D721Med (cell line): ENCODE data around the gene TMEM98.

Source experiments
- DNase-seq: peaks from one replicate; pipeline ENCODE4 v3.0.0; 2011; ENCODE audit warnings: low spot score; ENCODE audit not compliant: insufficient read length
- FAIRE-seq: peaks from 2 replicates; lab custom pipeline; 2011; peaks lifted over from hg19 to GRCh38; lab: Jason Lieb, UNC
- CTCF ChIP-seq: IDR thresholded peaks from 2 replicates; pipeline ENCODE4 v1.5.1; 2012; ENCODE audit warnings: mild to moderate bottlenecking, control low read depth; ENCODE audit not compliant: insufficient read depth; ENCODE audit errors: missing control alignments

The TMEM98 gene

DNA sequence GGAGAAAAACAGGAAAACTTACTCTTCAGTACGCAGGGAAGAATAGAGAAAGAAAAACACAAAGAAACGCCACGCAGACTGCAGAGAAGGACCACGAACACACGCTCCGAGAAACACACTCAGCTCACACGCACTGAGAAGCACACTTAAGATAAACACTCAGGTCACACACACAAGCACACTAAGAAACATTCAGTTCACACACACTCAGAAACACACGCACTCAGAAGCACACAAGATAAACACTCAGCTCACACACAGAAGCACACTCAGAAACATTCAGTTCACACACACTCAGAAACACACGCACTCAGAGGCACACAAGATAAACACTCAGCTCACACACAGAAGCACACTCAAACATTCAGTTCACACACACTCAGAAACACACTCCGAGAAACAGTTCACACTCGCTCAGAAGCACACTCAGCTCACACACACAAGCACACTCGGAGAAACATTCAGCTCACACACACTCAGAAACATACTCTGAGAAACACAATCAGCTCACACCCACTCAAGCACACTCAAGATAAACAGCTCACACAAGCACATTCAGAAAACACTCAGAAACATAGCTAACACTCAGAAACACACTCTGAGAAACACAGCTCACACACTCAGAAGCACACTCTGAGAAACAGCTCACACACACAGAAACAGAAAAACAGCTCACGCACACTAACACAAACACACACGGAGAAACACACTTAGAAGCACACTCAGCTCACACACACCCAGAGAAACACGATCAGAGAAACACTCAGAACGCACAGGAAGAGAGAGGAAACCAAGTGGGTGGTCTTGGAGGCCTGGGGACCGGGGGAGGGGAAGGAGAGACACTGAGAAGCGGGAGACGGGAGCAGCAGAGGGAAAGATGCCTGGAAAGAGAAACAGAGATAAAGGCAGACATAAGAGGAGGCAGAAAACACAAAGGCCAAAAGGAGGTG lies 908 bp downstream of the TMEM98 start:
- no peak for FAIRE-seq

DNA sequence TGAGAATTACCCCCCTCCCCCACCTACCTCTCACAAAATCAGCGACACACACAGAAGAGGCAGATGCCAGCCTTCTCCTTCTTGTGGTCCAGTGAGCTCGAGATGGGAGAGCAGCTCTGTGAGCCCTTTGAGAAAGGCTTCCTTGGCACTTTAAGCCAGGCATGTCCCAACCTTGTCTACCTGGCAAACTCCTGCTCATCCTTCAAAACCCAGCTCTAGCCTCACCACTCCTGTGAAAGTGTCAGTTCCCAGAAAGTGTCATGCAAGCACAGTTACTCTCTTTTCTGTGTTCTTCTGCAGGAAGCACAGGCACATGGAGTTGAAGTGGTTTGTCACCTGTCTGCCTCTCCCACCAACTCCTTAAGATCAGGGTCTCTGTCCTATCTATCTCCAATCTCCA lies 1.6 kb downstream of the TMEM98 start:
- DNase-seq = no peak
- no peak for TF ChIP-seq CTCF
- no peak for FAIRE-seq

More for the DNA sequence above, 908 bp downstream of the TMEM98 start:
- DNase-seq = no peak
- no peak for TF ChIP-seq CTCF

DNA sequence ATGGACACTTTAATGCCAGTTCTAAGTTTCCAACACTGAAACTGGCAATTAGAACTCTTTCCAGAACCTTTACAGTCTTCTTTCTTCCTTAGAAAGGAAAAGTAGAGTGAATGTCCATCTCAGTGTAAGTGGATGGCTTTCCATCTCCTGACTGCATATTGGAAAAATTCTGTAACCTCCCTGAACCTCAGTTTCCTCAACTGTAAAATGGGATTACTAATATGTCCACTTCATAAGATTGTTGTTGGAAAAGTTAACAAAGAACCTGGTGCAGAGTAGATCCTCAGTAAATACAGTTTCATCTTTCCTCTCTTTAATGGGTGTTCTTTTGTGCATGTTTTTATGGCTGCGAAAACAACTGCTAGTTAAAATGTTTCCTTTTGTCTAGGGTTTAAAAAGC lies 2.6 kb downstream of the TMEM98 start:
- no peak for FAIRE-seq

GRCh38 chr17:32931686-32932085 lies 3.7 kb downstream of the TMEM98 start:
- TF ChIP-seq CTCF = no peak
- DNase-seq (no peak), FAIRE-seq (no peak)

More for the DNA sequence above, 2.6 kb downstream of the TMEM98 start:
- no peak for TF ChIP-seq CTCF
- no peak for DNase-seq

GRCh38 chr17:32933881-32934280 lies 5.9 kb downstream of the TMEM98 start:
- TF ChIP-seq CTCF = no peak
- DNase-seq (no peak), FAIRE-seq (no peak)

DNA sequence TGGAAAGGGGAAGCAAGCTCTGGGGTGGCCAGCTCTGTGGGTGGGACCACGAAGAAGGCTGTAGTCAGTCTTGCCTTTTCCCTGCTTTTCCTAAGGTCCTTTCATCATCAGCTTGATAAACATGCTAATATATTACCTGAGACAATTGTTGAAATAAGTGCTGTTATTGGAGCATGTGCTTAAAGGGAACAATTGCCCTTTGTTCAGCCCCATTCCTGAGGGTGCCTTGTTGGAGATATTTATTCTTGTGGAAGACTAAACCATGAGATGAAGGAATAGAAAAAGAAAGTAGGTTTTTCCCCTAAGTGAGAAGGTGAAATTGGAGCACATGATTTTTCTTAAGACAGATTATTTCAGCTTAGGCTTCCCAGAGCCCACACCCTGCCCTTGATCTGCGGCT lies 7.8 kb downstream of the TMEM98 start:
- FAIRE-seq = no peak
- no peak for DNase-seq
- no peak for TF ChIP-seq CTCF
